NCI-H345 treated with DMSO at 0.1 percent for 48 hours (cell line): Measurements from ENCODE around the gene DGKI.

Experiments
- DNase-seq: peaks from one replicate; lab custom pipeline; 2025; ENCODE audit not compliant: unreplicated experiment; lab: John Stamatoyannopoulos, UW

Gene DGKI

GRCh38 chr7:137386966-137387365, 459.8 kb downstream of the DGKI start:
- DNase-seq = no peak

- DNase-seq = no peak
Measured at GRCh38 chr7:137381045-137381444, 465.7 kb downstream of the DGKI start.

- no peak for DNase-seq
Measured at GRCh38 chr7:137373507-137373906, 473.3 kb downstream of the DGKI start.

- DNase-seq = no peak
Measured at GRCh38 chr7:137371616-137372015, 475.2 kb downstream of the DGKI start.

GRCh38 chr7:137366995-137367394, 479.8 kb downstream of the DGKI start:
- no peak for DNase-seq

GRCh38 chr7:137363683-137364082, 483.1 kb downstream of the DGKI start:
- DNase-seq = no peak

- DNase-seq = no peak
Measured at GRCh38 chr7:137360087-137360679, 486.6 kb downstream of the DGKI start.

- DNase-seq = no peak
Measured at GRCh38 chr7:137354961-137355360, 491.8 kb downstream of the DGKI start.

GRCh38 chr7:137354396-137354795, 492.4 kb downstream of the DGKI start:
- DNase-seq = no peak

- DNase-seq = no peak
Measured at GRCh38 chr7:137351941-137352340, 494.8 kb downstream of the DGKI start.

- no peak for DNase-seq
Measured at GRCh38 chr7:137345799-137346449, 500.9 kb downstream of the DGKI start.

GRCh38 chr7:137343281-137343841, 503.4 kb downstream of the DGKI start, which contains the start of gene PTN:
PTN (minus strand) TSS chr7:137343733; CDS start chr7:137254973, 88,760 bp downstream.
- DNase-seq = peak; percentile 58

GRCh38 chr7:137342828-137343261, 503.9 kb downstream of the DGKI start:
- no peak for DNase-seq

GRCh38 chr7:137342265-137342664, 504.5 kb downstream of the DGKI start:
- DNase-seq = no peak

- no peak for DNase-seq
Measured at GRCh38 chr7:137337902-137338301, 508.9 kb downstream of the DGKI start.

GRCh38 chr7:137335814-137336213, 511.0 kb downstream of the DGKI start:
- DNase-seq = no peak

- DNase-seq = no peak
Measured at GRCh38 chr7:137331378-137331777, 515.4 kb downstream of the DGKI start.
